M059J (cell line): ENCODE results near the gene UCHL5. TPM values are rescaled to one million over a fixed set of nuclear protein-coding genes. Genes with fewer than 3 reads are reported as not detected.

Experiments used
- DNase-seq: peaks from one replicate; pipeline ENCODE4 v3.0.0-alpha.2; 2012; ENCODE audit warnings: low read depth
- total RNA-seq: library from RNA; depleted of rRNA; stranded (reverse); fragments of >200 nt; shearing (Covaris generic); gene quantifications from 2 replicates; pipeline ENCODE4 v1.2.3, GENCODE V29; 2014; rRNA removed

The UCHL5 gene
- total RNA-seq, 1 experiment from 2014 or later, result 36.8 TPM

GRCh38 chr1:192967211-192967877 lies 91.8 kb downstream of the UCHL5 start:
- DNase-seq, result no peak

- DNase-seq, result no peak
Observed at GRCh38 chr1:192966073-192966472, 93.1 kb downstream of the UCHL5 start.

GRCh38 chr1:192962901-192963300 lies 96.3 kb downstream of the UCHL5 start:
- DNase-seq, result no peak

Other genes starting within 250 kb of the UCHL5 start
- 57.3 and 88.1 TPM in 2 replicates for gene RO60, start 252 bp upstream of the UCHL5 start, total RNA-seq
- gene GLRX2, start 46.1 kb upstream of the UCHL5 start, total RNA-seq, result 7.3 and 33.9 TPM in 2 replicates
- gene CDC73, start 62.7 kb upstream of the UCHL5 start, total RNA-seq, result 16.0 and 17.6 TPM in 2 replicates
- 0.10 TPM in 1 of 2 replicates, not detected in the other for gene B3GALT2, start 127.3 kb upstream of the UCHL5 start, total RNA-seq